HepG2 (cell line): Measurements from ENCODE around the gene RNFT2. TPM values are rescaled to one million over a fixed set of nuclear protein-coding genes. Genes with fewer than 3 reads are reported as not detected.

ENCODE experiments used
- ATAC-seq: fragments of 200-7000 bp; cut with Tn5 transposase; 3 replicates; pipeline ENCODE4 v1.9.1; 2020; ENCODE audit warnings: mild to moderate bottlenecking, moderate library complexity
- BruUV-seq: library from RNA; stranded (reverse); fragments of 400-500 nt; replicated peaks from 2 replicates; lab custom pipeline; 2021; lab: Mats Ljungman, UMichigan
- CTCF ChIA-PET: fragments of 300-600 bp; formaldehyde crosslinking; extraction: SDS; loops from one replicate; lab custom pipeline; 2021; ENCODE audit warnings: low total read pairs, inconsistent platforms, low intra/inter-chr PET ratio; lab: Yijun Ruan, JAX
- POLR2A ChIA-PET: fragments of 350-600 bp; sonication (Branson Sonifier 250); formaldehyde crosslinking; loops from one replicate; lab custom pipeline; 2020; ENCODE audit warnings: antibody characterized with exemption, inconsistent platforms; lab: Yijun Ruan, JAX
- DNase-seq: peaks from one replicate; pipeline ENCODE4 v3.0.0-alpha.2; 2015; ENCODE audit warnings: low spot score
- FAIRE-seq: peaks from 3 replicates; lab custom pipeline; 2011; peaks lifted over from hg19 to GRCh38; lab: Jason Lieb, UNC
- H2AFZ ChIP-seq: one replicate; pipeline ENCODE4 v1.6.1; 2011; ENCODE audit warnings: low read length, inconsistent platforms
- H3K27ac ChIP-seq: fragments of 300-600 bp; 3 replicates; pipeline ENCODE4 v1.8.0; 2011; ENCODE audit warnings: mixed run types, mild to moderate bottlenecking, mixed read lengths, low read length, inconsistent platforms; ENCODE audit not compliant: insufficient read depth; ENCODE audit errors: extremely low read length
- H3K27me3 ChIP-seq, 2 experiments: fragments of 200-600 bp in 1 of 2; 2 replicates in 1 of 2; 3 replicates in 1 of 2; pipeline versions ENCODE4 v1.6.0 to v1.8.0; 2011; ENCODE audit warnings: low read length in 2 of 2, mild to moderate bottlenecking in 2 of 2, moderate library complexity in 2 of 2, inconsistent platforms in 1 of 2; ENCODE audit not compliant: insufficient read depth in 2 of 2, control insufficient read depth in 1 of 2
- H3K36me3 ChIP-seq, 2 experiments: fragments of 200-600 bp in 1 of 2; replicated peaks in 1 of 2; 2 replicates in 1 of 2; 3 replicates in 1 of 2; pipeline versions ENCODE4 v1.5.1 to v1.8.0; 2011; ENCODE audit warnings: low read length in 2 of 2, inconsistent platforms in 1 of 2; ENCODE audit not compliant: insufficient read depth in 2 of 2, control insufficient read depth in 1 of 2
- H3K4me1 ChIP-seq: 2 replicates; pipeline ENCODE4 v1.5.1; 2012; ENCODE audit warnings: low read length, inconsistent platforms; ENCODE audit not compliant: insufficient read depth
- H3K4me2 ChIP-seq: 2 replicates; pipeline ENCODE4 v1.6.0; 2011; ENCODE audit warnings: low read depth, low read length, inconsistent platforms
- H3K4me3 ChIP-seq, 3 experiments: fragments of 200-600 bp in 1 of 3; sonication (generic), shearing (Covaris generic) in 1 of 3; replicated peaks in 1 of 3; 2 replicates each; pipeline ENCODE4 v1.5.1; 2011 to 2016; ENCODE audit warnings: low read length in 3 of 3, inconsistent platforms in 2 of 3, low read depth in 2 of 3, mild to moderate bottlenecking in 2 of 3, control low read depth in 1 of 3, mixed read lengths in 1 of 3; ENCODE audit not compliant: insufficient read depth in 1 of 3
- H3K79me2 ChIP-seq: one replicate; pipeline ENCODE4 v1.6.1; 2011; ENCODE audit warnings: low read length, inconsistent platforms; ENCODE audit not compliant: insufficient read depth
- H3K9ac ChIP-seq: 2 replicates; pipeline ENCODE4 v1.6.0; 2011; ENCODE audit warnings: mild to moderate bottlenecking, low read depth, low read length, inconsistent platforms; ENCODE audit not compliant: insufficient read depth
- H3K9me3 ChIP-seq: 2 replicates; pipeline ENCODE4 v1.5.1; 2012; ENCODE audit warnings: mild to moderate bottlenecking, low read length
- H4K20me1 ChIP-seq: 2 replicates; pipeline ENCODE4 v1.6.0; 2011; ENCODE audit warnings: inconsistent platforms, mild to moderate bottlenecking, low read length, moderate library complexity; ENCODE audit not compliant: insufficient read depth
- EED ChIP-seq: sonication (generic); formaldehyde crosslinking; IDR thresholded peaks from 2 replicates; pipeline ENCODE4 v1.5.0; 2020; ENCODE audit warnings: mild to moderate bottlenecking, missing genetic modification reagents
- ERF ChIP-seq: IDR thresholded peaks from 2 replicates; pipeline ENCODE4 v1.6.1; 2018; ENCODE audit warnings: missing biosample characterization, missing genetic modification reagents
- FOXA3 ChIP-seq: IDR thresholded peaks from 2 replicates; pipeline ENCODE4 v1.6.1; 2016; ENCODE audit warnings: missing genetic modification reagents, missing compliant biosample characterization
- HDAC2 ChIP-seq: sonication (generic); formaldehyde crosslinking; IDR thresholded peaks from 2 replicates; pipeline ENCODE4 v1.4.0; 2020; ENCODE audit warnings: missing genetic modification reagents
- HMG20B ChIP-seq: conservative IDR thresholded peaks from 2 replicates; pipeline ENCODE4 v1.6.1; 2016; ENCODE audit warnings: missing genetic modification reagents, missing compliant biosample characterization
- IRF1 ChIP-seq: sonication (generic); formaldehyde crosslinking; IDR thresholded peaks from 2 replicates; pipeline ENCODE4 v1.4.0; 2020; ENCODE audit warnings: low read depth, mild to moderate bottlenecking, missing genetic modification reagents
- MXD3 ChIP-seq: IDR thresholded peaks from 2 replicates; pipeline ENCODE4 v1.6.1; 2016; ENCODE audit warnings: mild to moderate bottlenecking, missing biosample characterization, missing genetic modification reagents
- NFE2L1 ChIP-seq: sonication (generic); formaldehyde crosslinking; IDR thresholded peaks from 2 replicates; pipeline ENCODE4 v1.4.0; 2020; ENCODE audit warnings: missing genetic modification reagents, mild to moderate bottlenecking, borderline replicate concordance
- NFKB2 ChIP-seq: sonication (generic); formaldehyde crosslinking; IDR thresholded peaks from 2 replicates; pipeline ENCODE4 v1.4.0; 2020; ENCODE audit warnings: missing genetic modification reagents, borderline replicate concordance
- PLRG1 ChIP-seq: fragments of 450-650 bp; conservative IDR thresholded peaks from 2 replicates; pipeline ENCODE4 v1.6.1; 2016
- RCOR2 ChIP-seq: IDR thresholded peaks from 2 replicates; pipeline ENCODE4 v1.6.1; 2016; ENCODE audit warnings: missing biosample characterization, missing genetic modification reagents
- UBTF ChIP-seq: sonication (generic); formaldehyde crosslinking; IDR thresholded peaks from 2 replicates; pipeline ENCODE4 v1.4.0; 2020; ENCODE audit warnings: mild to moderate bottlenecking, missing genetic modification reagents
- YEATS2 ChIP-seq: sonication (generic); formaldehyde crosslinking; IDR thresholded peaks from 2 replicates; pipeline ENCODE4 v1.4.0; 2020; ENCODE audit warnings: missing genetic modification reagents, borderline replicate concordance
- ZC3H4 ChIP-seq: sonication (generic); formaldehyde crosslinking; IDR thresholded peaks from 2 replicates; pipeline ENCODE4 v1.4.0; 2020; ENCODE audit warnings: missing genetic modification reagents, borderline replicate concordance
- ZMAT3 ChIP-seq: sonication (generic); formaldehyde crosslinking; conservative IDR thresholded peaks from 2 replicates; pipeline ENCODE4 v1.7.0; 2021; ENCODE audit warnings: missing genetic modification reagents
- ZNF17 ChIP-seq: sonication (generic); formaldehyde crosslinking; IDR thresholded peaks from 2 replicates; pipeline ENCODE4 v1.5.0; 2020; ENCODE audit warnings: mild to moderate bottlenecking, missing genetic modification reagents
- ZNF24 ChIP-seq: fragments of 450-650 bp; IDR thresholded peaks from 2 replicates; pipeline ENCODE4 v1.6.1; 2017; ENCODE audit warnings: antibody characterized with exemption, mild to moderate bottlenecking
- ZNF256 ChIP-seq: sonication (generic); formaldehyde crosslinking; conservative IDR thresholded peaks from 2 replicates; pipeline ENCODE4 v1.4.0; 2020; ENCODE audit warnings: missing genetic modification reagents
- ZNF33A ChIP-seq: sonication (generic); formaldehyde crosslinking; IDR thresholded peaks from 2 replicates; pipeline ENCODE4 v1.5.1; 2020; ENCODE audit warnings: missing genetic modification reagents, mild to moderate bottlenecking, moderate library complexity, borderline replicate concordance
- ZNF354B ChIP-seq: sonication (generic); formaldehyde crosslinking; IDR thresholded peaks from 2 replicates; pipeline ENCODE4 v1.8.0; 2022; ENCODE audit warnings: mild to moderate bottlenecking, missing genetic modification reagents
- WGBS: methylation state at CpG from one replicate; pipeline ENCODE4 v1.1.6; 2017; ENCODE audit warnings: low lambda C conversion rate; 5-methylcytosine and 5-hydroxymethylcytosine counted together
- in situ Hi-C: cut with HindIII; loops from 2 replicates; pipeline ENCODE4 v1.10.0; 2017; ENCODE audit warnings: low pct_unique_long_range_greater_than_20kb; ENCODE audit not compliant: extremely low pct_ligation_motif_present
- intact Hi-C: fragments of 100-400 bp; cut with micrococcal nuclease; formaldehyde crosslinking; loops from one replicate; pipeline ENCODE4 v1.10.0; 2022; ENCODE audit not compliant: unreplicated experiment
- polyA plus RNA-seq, 8 experiments: library from polyadenylated mRNA; depleted of rRNA in 3 of 8; stranded (reverse) in 7 of 8; unstranded in 1 of 8; fragments of >200 nt; fragmentation: Illumina TruSeq in 4 of 8; extraction: Trizol in 4 of 8; gene quantifications; 2 replicates each; pipeline versions ENCODE4 v1.2.1 to v1.2.3, GENCODE V29; 2011 to 2016; ENCODE audit warnings: low read depth in 4 of 8, missing spikeins in 1 of 8, mixed read lengths in 1 of 8; ENCODE audit not compliant: insufficient read depth in 1 of 8
- total RNA-seq, 5 experiments: library from RNA; depleted of rRNA; stranded (reverse); fragments of >200 nt; fragmentation: Illumina TruSeq; extraction: Trizol; gene quantifications; 2 replicates each; pipeline ENCODE4 v1.2.3, GENCODE V29; 2016; ENCODE audit warnings: low read depth in 1 of 5

The RNFT2 gene
- total and polyA plus RNA-seq, 2 of the 13 experiments (the other 11 are each of a cell fraction or from before 2014, with no cell fraction given), result 3.3 to 8.3 TPM

GRCh38 chr12:116707751-116708150 is 30.4 kb upstream of the RNFT2 start:
- Histone ChIP-seq H3K27ac (no peak overlapping the region), H3K9ac (no peak overlapping the region), H3K4me3 (no peak overlapping the region), H4K20me1 (no peaks in the 10 kb centered on the region), H3K4me1 (peaks cover 17% of the 10 kb centered on the region), H3K36me3 (no peaks in the 10 kb centered on the region), H3K9me3 (no peaks in the 10 kb centered on the region), H3K4me2 (no peak overlapping the region), H3K79me2 (no peaks in the 10 kb centered on the region), H3K27me3 (no peaks in the 10 kb centered on the region; a peak in 1 of 5 replicates), H2AFZ (no peak overlapping the region)
- DNase-seq (no peak), ATAC-seq (no peak), FAIRE-seq (no peak)
- intact Hi-C loops (loop anchor here (10.0 kb wide), 2 partner anchors 317 to 407 kb away; no protein-coding TSS in a partner anchor), in situ Hi-C loops (loop anchor here (10.0 kb wide), 2 partner anchors 207 to 407 kb away; partner anchors contain the start of gene FBXW8)
- no TSS peak for BruUV-seq
- POLR2A ChIA-PET, result no interaction called here
- CTCF ChIA-PET, result no interaction called here
- WGBS, result 85% methylated on average over 9 of the region's 9 CpGs
- TF ChIP-seq YEATS2 (CRISPR knock-in tag) (no peak), ZNF17 (no peak), ZNF354B (no peak), EED (CRISPR knock-in tag) (no peak), IRF1 (CRISPR knock-in tag) (no peak), NFKB2 (CRISPR knock-in tag) (no peak), HMG20B (CRISPR knock-in tag) (no peak), ZMAT3 (CRISPR knock-in tag) (no peak), NFE2L1 (CRISPR knock-in tag) (no peak), ERF (CRISPR knock-in tag) (no peak), UBTF (CRISPR knock-in tag) (no peak), ZNF33A (no peak), ZNF24 (no peak), FOXA3 (no peak), ZNF256 (CRISPR knock-in tag) (no peak), HDAC2 (no peak), PLRG1 (no peak), ZC3H4 (CRISPR knock-in tag) (no peak), MXD3 (no peak), RCOR2 (CRISPR knock-in tag) (no peak)
